PFSK-1 (cell line): Measurements from ENCODE around the gene ANO4.

Experiments used
- FOXP2 ChIP-seq: optimal IDR thresholded peaks from 2 replicates; pipeline ENCODE3; 2011; ENCODE audit warnings: borderline replicate concordance, control low read depth, inconsistent platforms; ENCODE audit not compliant: insufficient read depth; ENCODE audit errors: extremely low read length, extremely low read depth
- POLR2AphosphoS5 ChIP-seq: IDR thresholded peaks from 2 replicates; pipeline ENCODE4 v1.6.1; 2012; ENCODE audit warnings: low read depth, mild to moderate bottlenecking, control low read depth, low read length, moderate library complexity
- REST ChIP-seq, 2 experiments: IDR thresholded peaks; 2 replicates each; pipeline versions ENCODE4 v1.6.1 to v1.8.0; 2011 to 2012; ENCODE audit warnings: low read depth in 2 of 2, low read length in 2 of 2, control low read depth in 1 of 2, inconsistent platforms in 1 of 2, mild to moderate bottlenecking in 1 of 2, moderate library complexity in 1 of 2; ENCODE audit not compliant: insufficient read depth in 1 of 2
- SIN3A ChIP-seq: IDR thresholded peaks from 2 replicates; pipeline ENCODE4 v1.6.1; 2012; ENCODE audit warnings: mild to moderate bottlenecking, low read length, moderate library complexity, borderline replicate concordance; ENCODE audit not compliant: insufficient read depth
- TAF1 ChIP-seq: IDR thresholded peaks from 2 replicates; pipeline ENCODE4 v1.6.1; 2012; ENCODE audit warnings: low read length, control low read depth, borderline replicate concordance; ENCODE audit not compliant: insufficient read depth

Gene ANO4

GRCh38 chr12:101027200-101027599 lies 232.6 kb downstream of the ANO4 start:
- TF ChIP-seq TAF1 (no peak), REST (IDR thresholded peaks at IDR 0.05; ENCODE audit: insufficient read depth in 1 of 2, low read depth in 2 of 2, low read length in 2 of 2) (no peak), POLR2AphosphoS5 (no peak), FOXP2 (no peak), SIN3A (no peak)

- no peak for TF ChIP-seq REST (IDR thresholded peaks at IDR 0.05; ENCODE audit: insufficient read depth in 1 of 2, low read depth in 2 of 2, low read length in 2 of 2)
- no peak for TF ChIP-seq TAF1
These were observed 233.2 kb downstream of the ANO4 start for GRCh38 chr12:101027816-101028215.

- TF ChIP-seq SIN3A = no peak
- no peak for TF ChIP-seq REST (IDR thresholded peaks at IDR 0.05; ENCODE audit: insufficient read depth in 1 of 2, low read depth in 2 of 2, low read length in 2 of 2)
- no peak for TF ChIP-seq TAF1
- TF ChIP-seq FOXP2 = no peak
- no peak for TF ChIP-seq POLR2AphosphoS5
These were observed 243.8 kb downstream of the ANO4 start for GRCh38 chr12:101038289-101038871.

- no peak for TF ChIP-seq TAF1
- no peak for TF ChIP-seq FOXP2
- TF ChIP-seq POLR2AphosphoS5 = no peak
- no peak for TF ChIP-seq REST (IDR thresholded peaks at IDR 0.05; ENCODE audit: insufficient read depth in 1 of 2, low read depth in 2 of 2, low read length in 2 of 2)
- TF ChIP-seq SIN3A = no peak
These were observed 245.4 kb downstream of the ANO4 start for GRCh38 chr12:101039848-101040531.

- TF ChIP-seq POLR2AphosphoS5 (no peak), SIN3A (no peak), REST (IDR thresholded peaks at IDR 0.05; ENCODE audit: insufficient read depth in 1 of 2, low read depth in 2 of 2, low read length in 2 of 2) (no peak), TAF1 (no peak), FOXP2 (no peak)
These were observed 246.4 kb downstream of the ANO4 start for GRCh38 chr12:101040936-101041335.
